Mononuclear cell (primary cell): ENCODE measurements around the gene TTC39B. TPM values are rescaled to one million over a fixed set of nuclear protein-coding genes. Genes with fewer than 3 reads are reported as not detected.

ENCODE experiments used
- H3K27me3 ChIP-seq: 2 replicates; pipeline ENCODE4 v1.6.0; 2011; ENCODE audit warnings: low read length, control low read depth; ENCODE audit not compliant: insufficient read depth
- H3K4me1 ChIP-seq: 2 replicates; pipeline ENCODE4 v1.5.1; 2011; ENCODE audit warnings: mild to moderate bottlenecking, low read length, control low read depth; ENCODE audit not compliant: insufficient read depth
- H3K4me3 ChIP-seq: 2 replicates; pipeline ENCODE4 v1.5.1; 2011; ENCODE audit warnings: mild to moderate bottlenecking, low read length, moderate library complexity
- H3K9me3 ChIP-seq: 2 replicates; pipeline ENCODE4 v1.5.1; 2011; ENCODE audit warnings: low read depth, mild to moderate bottlenecking, control low read depth, low read length
- total RNA-seq: library from RNA; depleted of rRNA; stranded (reverse); fragments of >200 nt; gene quantifications from one replicate; pipeline ENCODE4 v1.2.3, GENCODE V29; 2012

The TTC39B gene
- total RNA-seq, 1 donor: 21.0 TPM

GRCh38 chr9:15311607-15312006 is 4.6 kb upstream of the TTC39B start:
- no peaks in the 10 kb centered on the region for H3K27me3 ChIP-seq
- peaks cover 6% of the 10 kb centered on the region for H3K4me1 ChIP-seq
- H3K4me3 ChIP-seq: no peak overlapping the region
- no peaks in the 10 kb centered on the region for H3K9me3 ChIP-seq

GRCh38 chr9:15310107-15310850 is 3.3 kb upstream of the TTC39B start:
- no peaks in the 10 kb centered on the region for H3K9me3 ChIP-seq
- H3K4me3 ChIP-seq: no peak overlapping the region
- H3K27me3 ChIP-seq: no peaks in the 10 kb centered on the region
- peaks cover 20% of the 10 kb centered on the region for H3K4me1 ChIP-seq

GRCh38 chr9:15308511-15308910 is 1.5 kb upstream of the TTC39B start:
- no peaks in the 10 kb centered on the region for H3K9me3 ChIP-seq
- no peaks in the 10 kb centered on the region for H3K27me3 ChIP-seq
- peaks cover 31% of the 10 kb centered on the region for H3K4me1 ChIP-seq
- no peak overlapping the region for H3K4me3 ChIP-seq

- H3K4me1 ChIP-seq: peaks cover 31% of the 10 kb centered on the region
- H3K4me3 ChIP-seq: peak overlapping the region; percentile 87
- no peaks in the 10 kb centered on the region for H3K9me3 ChIP-seq
- H3K27me3 ChIP-seq: no peaks in the 10 kb centered on the region
Measured at GRCh38 chr9:15307523-15307841, 466 bp upstream of the TTC39B start.

GRCh38 chr9:15306068-15306756 is 804 bp downstream of the TTC39B start:
- Histone ChIP-seq H3K4me1 (peaks cover 32% of the 10 kb centered on the region), H3K4me3 (peak overlapping the region; percentile 87), H3K9me3 (no peaks in the 10 kb centered on the region), H3K27me3 (no peaks in the 10 kb centered on the region)

GRCh38 chr9:15305470-15305869 is 1.5 kb downstream of the TTC39B start:
- no peaks in the 10 kb centered on the region for H3K9me3 ChIP-seq
- peak overlapping the region; percentile 87 for H3K4me3 ChIP-seq
- no peaks in the 10 kb centered on the region for H3K27me3 ChIP-seq
- peaks cover 39% of the 10 kb centered on the region for H3K4me1 ChIP-seq

- no peaks in the 10 kb centered on the region for H3K27me3 ChIP-seq
- no peaks in the 10 kb centered on the region for H3K9me3 ChIP-seq
- H3K4me1 ChIP-seq: peaks cover 48% of the 10 kb centered on the region
- no peak overlapping the region for H3K4me3 ChIP-seq
Measured at GRCh38 chr9:15304632-15305031, 2.4 kb downstream of the TTC39B start.

GRCh38 chr9:15300218-15300617 is 6.8 kb downstream of the TTC39B start:
- no peaks in the 10 kb centered on the region for H3K27me3 ChIP-seq
- peaks cover 72% of the 10 kb centered on the region for H3K4me1 ChIP-seq
- H3K9me3 ChIP-seq: no peaks in the 10 kb centered on the region
- no peak overlapping the region for H3K4me3 ChIP-seq

GRCh38 chr9:15299374-15299939 is 7.6 kb downstream of the TTC39B start:
- no peak overlapping the region for H3K4me3 ChIP-seq
- no peaks in the 10 kb centered on the region for H3K9me3 ChIP-seq
- H3K27me3 ChIP-seq: no peaks in the 10 kb centered on the region
- H3K4me1 ChIP-seq: peaks cover 71% of the 10 kb centered on the region

GRCh38 chr9:15298362-15298761 is 8.7 kb downstream of the TTC39B start:
- H3K27me3 ChIP-seq: no peaks in the 10 kb centered on the region
- peaks cover 79% of the 10 kb centered on the region for H3K4me1 ChIP-seq
- H3K4me3 ChIP-seq: no peak overlapping the region
- no peaks in the 10 kb centered on the region for H3K9me3 ChIP-seq

- Histone ChIP-seq H3K4me3 (peak overlapping the region; percentile 25), H3K4me1 (peaks cover 79% of the 10 kb centered on the region)
Measured at GRCh38 chr9:15295761-15296405, 11.1 kb downstream of the TTC39B start.

GRCh38 chr9:15294604-15295003 is 12.4 kb downstream of the TTC39B start:
- Histone ChIP-seq H3K9me3 (no peaks in the 10 kb centered on the region), H3K4me1 (peaks cover 66% of the 10 kb centered on the region), H3K4me3 (no peak overlapping the region), H3K27me3 (no peaks in the 10 kb centered on the region)

More at GRCh38 chr9:15295761-15296405, 11.1 kb downstream of the TTC39B start:
- Histone ChIP-seq H3K27me3 (no peaks in the 10 kb centered on the region), H3K9me3 (no peaks in the 10 kb centered on the region)

GRCh38 chr9:15293804-15294316 is 13.2 kb downstream of the TTC39B start:
- peaks cover 59% of the 10 kb centered on the region for H3K4me1 ChIP-seq
- H3K27me3 ChIP-seq: no peaks in the 10 kb centered on the region
- no peak overlapping the region for H3K4me3 ChIP-seq
- H3K9me3 ChIP-seq: no peaks in the 10 kb centered on the region

GRCh38 chr9:15293084-15293483 is 13.9 kb downstream of the TTC39B start:
- Histone ChIP-seq H3K4me3 (no peak overlapping the region), H3K27me3 (no peaks in the 10 kb centered on the region), H3K4me1 (peaks cover 51% of the 10 kb centered on the region), H3K9me3 (no peaks in the 10 kb centered on the region)

GRCh38 chr9:15289603-15290002 is 17.4 kb downstream of the TTC39B start:
- Histone ChIP-seq H3K27me3 (no peaks in the 10 kb centered on the region), H3K9me3 (no peaks in the 10 kb centered on the region), H3K4me3 (no peak overlapping the region)

More at GRCh38 chr9:15289603-15290002, 17.4 kb downstream of the TTC39B start:
- H3K4me1 ChIP-seq: peaks cover 17% of the 10 kb centered on the region
